Measurements from ENCODE around the gene SEMA5A. TPM values are rescaled to one million over a fixed set of nuclear protein-coding genes. Genes with fewer than 3 reads are reported as not detected.

SEMA5A gene
- total RNA-seq, 1 donor from 2014 or later = 1.3 TPM

- intact Hi-C loops (cut with micrococcal nuclease) = no loop called here
These were observed 1.5 kb upstream of the SEMA5A start for GRCh38 chr5:9547122-9547947.

- intact Hi-C loops (cut with micrococcal nuclease) = no loop called here
These were observed 511 bp downstream of the SEMA5A start for GRCh38 chr5:9545136-9545991.

DNA sequence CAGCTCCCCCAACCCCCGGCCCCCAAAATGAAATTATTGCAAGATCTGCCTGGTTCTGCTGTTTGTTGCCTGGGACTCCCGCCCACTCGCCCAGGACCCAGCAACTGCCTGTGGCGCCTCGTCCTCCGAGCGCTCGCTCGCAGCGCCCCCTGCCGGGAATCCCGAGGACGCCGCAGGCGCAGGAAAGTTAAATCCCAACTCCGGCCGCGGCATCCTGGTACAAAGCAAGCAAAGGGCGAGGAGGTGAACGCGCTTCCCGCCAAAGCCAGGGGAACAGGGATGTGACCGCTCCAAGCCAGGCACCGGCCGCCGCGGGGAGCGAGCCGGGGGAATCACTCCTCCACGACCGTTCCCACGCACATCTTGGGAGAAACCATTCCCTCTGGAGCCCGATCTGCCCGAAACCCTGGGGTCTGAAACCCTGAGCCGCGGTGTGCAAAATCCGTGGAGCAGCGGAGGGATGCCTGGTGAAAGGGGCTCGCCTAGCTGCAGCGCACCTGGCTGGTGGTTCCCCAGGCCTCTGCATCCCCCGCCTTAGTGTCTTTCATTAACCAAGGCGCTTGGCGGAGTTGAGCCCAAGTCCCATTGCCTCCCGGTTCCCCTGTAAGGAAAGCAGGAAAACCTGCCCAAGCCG, 1.3 kb downstream of the SEMA5A start:
- intact Hi-C loops (cut with micrococcal nuclease) = loop anchor here (1.0 to 5.0 kb wide), 2 partner anchors 183 to 1617 kb away; no protein-coding TSS in a partner anchor

DNA sequence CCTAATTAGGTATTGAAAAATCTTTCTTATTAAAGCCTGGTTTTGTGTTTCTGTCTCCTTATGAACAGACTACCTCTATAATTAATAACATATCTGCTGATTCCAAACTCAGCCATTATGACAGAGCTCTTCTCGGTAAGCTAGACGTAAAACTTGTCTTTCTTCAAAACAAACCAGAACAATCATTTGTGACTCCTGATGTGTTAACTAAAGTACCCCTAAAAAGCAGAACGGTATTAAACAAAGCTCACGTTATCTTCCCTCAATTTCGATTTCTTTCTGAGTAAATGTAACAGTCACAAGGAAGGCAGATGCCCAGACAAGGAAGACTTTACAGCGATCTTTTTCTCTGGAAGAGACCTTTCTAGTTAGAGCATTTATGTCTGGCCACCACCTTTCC, 1.8 kb downstream of the SEMA5A start:
- intact Hi-C loops (cut with micrococcal nuclease) = loop anchor here (1.0 to 5.0 kb wide), 2 partner anchors 183 to 1617 kb away; no protein-coding TSS in a partner anchor

DNA sequence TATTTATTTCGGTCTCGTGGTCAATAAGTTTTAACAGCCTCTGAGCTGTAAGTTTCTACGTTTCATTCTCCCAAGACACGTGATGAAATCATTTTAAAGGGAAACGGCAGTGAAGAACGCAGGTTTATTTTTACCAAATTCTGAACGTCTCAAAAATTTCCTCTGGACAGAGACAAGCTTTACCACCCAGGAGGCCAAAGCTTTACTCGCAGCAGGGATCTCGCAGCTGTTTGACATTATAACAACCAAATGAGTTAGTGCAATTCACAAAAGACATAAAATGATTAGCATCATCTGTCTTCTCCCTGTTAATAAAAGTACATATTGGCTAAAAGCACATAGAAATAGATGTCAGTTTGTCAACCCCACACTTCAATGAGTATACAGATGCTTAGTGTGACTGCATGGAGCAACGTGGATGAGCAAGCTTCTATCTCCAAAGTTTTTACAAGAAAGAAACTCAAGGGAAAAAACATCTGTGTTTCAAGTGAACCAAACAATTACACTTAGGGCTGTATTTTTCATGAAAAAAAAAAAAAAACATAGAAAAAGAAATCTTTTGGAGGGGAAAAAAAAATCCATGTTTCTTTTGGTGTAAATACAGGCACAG, 2.5 kb downstream of the SEMA5A start:
- intact Hi-C loops (cut with micrococcal nuclease) = loop anchor here (5.0 kb wide), 1 partner anchor 1616 kb away; no protein-coding TSS in a partner anchor

GRCh38 chr5:9540791-9541190, 5.1 kb downstream of the SEMA5A start:
- intact Hi-C loops (cut with micrococcal nuclease) = loop anchor here (5.0 kb wide), 1 partner anchor 1613 kb away; no protein-coding TSS in a partner anchor

DNA sequence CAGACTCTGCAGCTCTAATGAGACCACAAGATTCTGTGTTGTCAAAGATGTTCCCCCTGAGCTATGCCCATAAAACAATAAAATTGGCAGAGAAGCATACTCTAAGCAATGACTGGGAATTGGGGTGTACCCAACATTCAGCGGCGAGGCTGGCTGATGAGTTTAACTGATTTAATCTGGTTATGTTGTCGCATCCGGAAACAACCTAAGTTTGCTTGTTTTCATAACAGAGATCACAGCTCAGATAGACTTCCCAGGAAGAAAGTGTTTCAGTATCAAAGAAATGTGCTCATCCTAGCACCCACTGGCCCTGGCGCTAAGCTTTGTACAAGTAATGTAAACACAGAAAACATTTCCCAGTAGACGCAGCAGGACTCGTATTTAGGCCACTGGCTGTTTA, 7.4 kb downstream of the SEMA5A start:
- intact Hi-C loops (cut with micrococcal nuclease) = no loop called here

DNA sequence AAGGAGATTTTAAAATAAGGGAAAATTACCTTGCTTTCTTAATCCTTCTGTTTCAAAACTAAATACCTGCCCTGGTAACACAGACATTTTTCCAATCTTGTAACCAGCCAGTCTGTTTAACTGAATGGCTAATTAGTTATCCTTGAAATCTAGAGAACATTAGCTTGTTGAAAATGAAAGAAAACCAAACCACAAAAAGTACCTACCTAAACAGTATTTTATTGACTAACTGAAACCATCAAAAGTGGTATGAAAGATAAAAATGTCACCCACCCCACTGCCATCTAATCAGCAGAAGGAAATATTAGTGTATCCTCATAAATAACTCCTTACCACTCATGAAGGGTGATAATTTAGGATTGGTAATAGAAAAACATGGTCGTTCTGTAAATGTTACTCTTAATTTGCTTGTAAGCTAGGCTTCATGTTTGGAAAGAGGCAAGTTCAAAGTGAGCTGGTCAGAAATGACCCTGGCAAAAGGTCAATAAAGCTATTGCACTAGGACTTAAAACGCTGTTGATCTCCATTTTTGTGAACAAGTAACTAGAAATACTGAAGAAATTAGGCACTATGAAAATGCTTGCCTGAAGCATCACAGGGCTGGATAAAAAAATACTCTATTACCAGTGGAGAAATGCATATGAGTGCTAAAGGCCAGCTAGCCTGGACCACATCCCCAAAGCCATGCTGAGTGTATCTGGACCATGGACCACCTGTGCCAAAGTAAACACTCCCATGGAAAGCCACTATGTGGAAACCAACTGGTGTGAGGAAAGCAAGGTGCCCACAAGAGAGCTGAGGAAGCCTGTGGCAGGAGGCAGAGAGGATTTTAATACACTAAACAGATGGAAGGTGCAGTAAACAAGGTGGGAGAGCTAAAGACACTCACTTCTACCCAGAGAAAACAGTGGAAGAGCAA, 8.4 kb downstream of the SEMA5A start:
- intact Hi-C loops (cut with micrococcal nuclease) = no loop called here

DNA sequence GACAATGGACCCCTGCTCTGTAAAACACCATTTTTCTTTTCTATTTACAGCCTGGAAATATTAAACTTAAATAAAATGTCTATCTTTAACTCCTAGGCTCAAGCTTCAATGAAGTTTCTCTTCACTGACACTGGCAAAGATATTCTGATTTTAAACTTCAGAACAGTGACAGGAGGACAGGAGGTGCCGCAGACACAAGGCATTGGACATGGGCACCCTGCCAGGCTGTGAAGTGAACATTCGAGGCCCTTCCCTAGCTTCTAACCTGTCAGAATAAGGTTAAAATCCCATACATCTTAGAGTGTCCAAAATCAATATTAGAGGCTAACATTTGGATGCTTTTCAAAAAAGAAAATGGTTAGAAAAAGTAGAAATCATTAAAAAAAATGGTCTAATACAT, 9.2 kb downstream of the SEMA5A start:
- intact Hi-C loops (cut with micrococcal nuclease) = no loop called here

DNA sequence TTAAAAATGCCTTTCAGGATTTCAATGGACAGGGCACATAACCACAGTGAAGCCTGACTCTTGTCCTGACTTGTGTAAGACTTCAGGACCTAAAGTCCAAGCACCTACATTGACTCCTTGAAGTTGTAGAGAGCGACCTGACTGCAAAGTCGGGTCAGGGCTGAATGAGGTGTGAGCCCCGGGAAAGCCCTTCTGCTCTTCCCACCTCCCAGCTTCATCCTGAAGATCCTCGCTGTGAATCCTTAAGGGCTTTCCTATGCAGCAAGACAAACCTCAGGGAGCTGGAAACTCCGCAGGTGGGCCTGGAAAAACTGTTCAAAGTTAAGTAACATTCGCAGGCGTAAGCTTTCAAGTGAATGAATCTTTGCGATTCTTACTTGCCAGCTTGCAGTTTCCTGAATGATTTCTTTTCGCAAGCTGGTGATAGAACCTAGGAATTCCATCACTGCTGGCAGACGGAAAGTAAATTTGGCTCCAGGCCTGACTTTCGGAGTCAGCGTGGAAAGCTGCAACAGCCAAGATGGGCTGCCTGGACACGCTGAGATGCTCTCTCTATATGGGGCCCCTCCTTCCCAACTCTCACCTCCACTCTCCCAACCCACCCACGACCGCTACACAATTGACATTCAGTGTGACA, 10.9 kb downstream of the SEMA5A start:
- intact Hi-C loops (cut with micrococcal nuclease) = no loop called here

DNA sequence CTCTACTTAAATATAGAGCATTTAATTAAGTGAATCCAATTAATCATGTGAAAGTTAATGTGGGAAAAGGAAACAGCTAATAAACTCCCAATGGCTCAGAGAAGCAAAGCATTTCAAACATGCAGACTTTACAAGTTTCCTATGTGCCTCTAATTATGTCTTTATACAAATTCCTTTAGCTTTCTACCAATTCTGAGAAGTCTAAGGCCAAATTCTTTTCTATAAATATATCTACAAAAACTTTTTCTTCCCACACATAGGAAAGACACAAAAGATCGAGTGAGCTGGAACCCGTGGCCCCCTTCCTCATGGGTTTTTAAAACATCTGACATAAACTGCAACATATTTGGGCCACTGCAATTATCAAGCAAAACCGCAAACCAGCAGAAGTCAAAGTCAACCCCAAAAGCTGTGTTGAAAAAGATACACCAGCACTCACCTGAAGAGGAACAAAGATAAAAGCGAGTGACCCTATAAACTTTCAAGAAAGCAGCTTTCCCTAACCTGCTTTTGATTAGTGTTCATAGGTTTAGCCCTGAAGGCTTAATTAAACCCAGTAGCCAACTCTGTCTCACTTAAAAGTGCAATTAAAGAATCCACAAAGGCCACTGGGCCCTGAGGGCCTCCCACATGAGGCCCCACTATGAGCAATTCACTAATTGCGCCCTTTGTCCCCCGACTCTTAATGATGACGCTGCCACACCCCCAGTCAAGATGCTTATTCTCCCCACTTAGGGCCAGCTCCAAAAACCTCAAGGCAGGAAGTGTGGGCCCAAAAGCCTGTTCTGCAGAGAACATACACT, 12.1 kb downstream of the SEMA5A start:
- intact Hi-C loops (cut with micrococcal nuclease) = no loop called here

GRCh38 chr5:9533096-9533495, 12.8 kb downstream of the SEMA5A start:
- intact Hi-C loops (cut with micrococcal nuclease) = no loop called here

DNA sequence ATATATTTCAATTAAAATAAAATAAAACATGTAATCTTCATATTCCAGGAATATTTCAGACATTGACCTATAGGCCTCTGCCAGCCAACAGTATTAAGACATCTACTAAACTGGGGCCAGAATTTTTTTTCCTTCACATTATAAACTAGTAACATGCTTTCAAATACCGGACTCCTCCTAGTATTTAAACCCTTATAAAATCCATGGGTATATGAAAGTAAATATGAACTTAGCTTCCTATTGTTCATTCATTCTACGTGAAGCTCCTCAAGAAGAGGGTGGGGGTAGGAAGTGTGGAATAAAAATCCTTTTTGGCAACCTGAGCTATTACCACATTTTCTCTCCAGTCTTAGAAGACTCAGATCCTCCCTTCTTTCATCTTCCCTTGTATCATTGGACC, 16.4 kb downstream of the SEMA5A start:
- intact Hi-C loops (cut with micrococcal nuclease) = no loop called here

- intact Hi-C loops (cut with micrococcal nuclease) = no loop called here
These were observed 16.8 kb downstream of the SEMA5A start for GRCh38 chr5:9529041-9529480.

GRCh38 chr5:9524941-9525340, 20.9 kb downstream of the SEMA5A start:
- intact Hi-C loops (cut with micrococcal nuclease) = no loop called here

GRCh38 chr5:9523090-9523823, 22.6 kb downstream of the SEMA5A start:
- intact Hi-C loops (cut with micrococcal nuclease) = no loop called here

DNA sequence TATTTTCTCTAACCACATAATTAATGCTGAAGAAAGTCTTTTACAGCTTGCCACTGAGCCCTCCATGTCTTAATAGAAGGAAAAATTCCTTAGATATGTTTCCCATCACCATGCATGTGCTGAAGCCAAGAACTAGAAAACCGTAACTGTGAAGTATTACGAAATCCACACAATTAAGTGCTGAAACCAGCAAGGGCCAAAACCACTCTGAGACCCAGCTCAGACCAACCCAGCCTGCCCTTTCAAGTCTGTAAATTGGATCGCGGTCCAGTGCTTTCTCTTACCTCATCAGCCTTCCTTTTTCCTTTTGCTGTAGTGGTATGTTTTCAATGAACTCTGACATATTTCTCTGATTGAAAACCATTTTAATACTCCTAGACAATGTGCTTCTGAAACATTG, 26.3 kb downstream of the SEMA5A start:
- intact Hi-C loops (cut with micrococcal nuclease) = no loop called here

- intact Hi-C loops (cut with micrococcal nuclease) = no loop called here
These were observed 29.3 kb downstream of the SEMA5A start for GRCh38 chr5:9516591-9516990.

Measured in T-helper 2 cell treated with Interferon-gamma antibody and Interleukin-4, amounts not matched to agents 100 ng/mL and 5 ng/mL, for 36 hours (primary cell).